ENCODE results near the gene SMC3. TPM values are rescaled to one million over a fixed set of nuclear protein-coding genes. Genes with fewer than 3 reads are reported as not detected.

The SMC3 gene
- total RNA-seq, 3 donors from 2014 or later (not counting 1 experiment from before 2014, with no cell fraction given), result 36.6 to 38.5 (median 37.8) TPM

DNA sequence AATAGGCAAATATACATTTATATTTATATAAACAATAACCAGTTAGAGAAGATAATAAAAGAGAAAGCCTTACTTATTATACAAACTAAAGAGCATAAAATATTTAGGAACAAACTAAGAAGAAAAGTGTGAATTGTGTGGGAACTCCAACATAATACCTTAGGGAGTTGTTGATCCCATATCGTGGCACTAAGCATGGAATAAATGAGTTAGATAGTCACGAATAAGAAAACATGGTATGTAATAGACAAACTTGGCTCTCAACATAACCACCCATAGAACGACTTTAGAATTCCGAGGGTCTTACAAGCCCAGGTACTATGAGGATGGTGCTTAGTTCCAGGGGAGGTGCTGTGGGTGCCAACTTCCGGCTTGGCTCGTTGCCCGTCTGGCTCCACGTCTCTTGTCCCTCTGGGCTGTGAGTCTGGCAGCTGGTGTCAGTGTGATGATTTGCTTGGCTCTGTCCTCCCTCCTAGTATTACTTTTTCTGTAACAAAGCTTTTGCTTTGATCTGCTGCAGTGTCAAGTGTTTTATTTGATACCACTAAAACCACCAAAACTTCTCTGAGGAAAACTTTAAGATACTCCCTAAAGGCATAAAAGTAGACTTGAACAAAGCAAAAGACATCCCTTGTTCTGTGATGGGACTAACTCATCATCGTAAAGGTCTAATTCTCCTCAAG lies 67.2 kb downstream of the SMC3 start:
- Mint-ChIP-seq H3K36me3 (no peaks in the 10 kb centered on the region), H3K27me3 (ENCODE audit: low read depth in 2 of 2) (peaks cover 10 to 28% of the 10 kb centered on the region in 2 donors), H3K9me3 (no peaks in the 10 kb centered on the region), H3K27ac (no peak overlapping the region), H3K4me1 (no peaks in the 10 kb centered on the region), H3K4me3 (no peak overlapping the region)
- Histone ChIP-seq H3K4me1 (ENCODE audit: control insufficient read depth, insufficient read depth, low read length) (no peaks in the 10 kb centered on the region), H3K27ac (ENCODE audit: low read length) (no peak overlapping the region), H3K36me3 (ENCODE audit: control insufficient read depth, insufficient read depth, low read length) (no peaks in the 10 kb centered on the region), H3K4me3 (ENCODE audit: low read length) (no peak overlapping the region), H3K9me3 (ENCODE audit: control insufficient read depth, insufficient read depth, low read length) (no peaks in the 10 kb centered on the region), H3K27me3 (ENCODE audit: control insufficient read depth, insufficient read depth, low read length) (peaks cover 2% of the 10 kb centered on the region)
- 88% methylated on average over 5 of the region's 9 CpGs for WGBS (ENCODE audit: insufficient coverage)
- DNase-seq (no peak), ATAC-seq (no peak)
- TF ChIP-seq, protein P1, sequence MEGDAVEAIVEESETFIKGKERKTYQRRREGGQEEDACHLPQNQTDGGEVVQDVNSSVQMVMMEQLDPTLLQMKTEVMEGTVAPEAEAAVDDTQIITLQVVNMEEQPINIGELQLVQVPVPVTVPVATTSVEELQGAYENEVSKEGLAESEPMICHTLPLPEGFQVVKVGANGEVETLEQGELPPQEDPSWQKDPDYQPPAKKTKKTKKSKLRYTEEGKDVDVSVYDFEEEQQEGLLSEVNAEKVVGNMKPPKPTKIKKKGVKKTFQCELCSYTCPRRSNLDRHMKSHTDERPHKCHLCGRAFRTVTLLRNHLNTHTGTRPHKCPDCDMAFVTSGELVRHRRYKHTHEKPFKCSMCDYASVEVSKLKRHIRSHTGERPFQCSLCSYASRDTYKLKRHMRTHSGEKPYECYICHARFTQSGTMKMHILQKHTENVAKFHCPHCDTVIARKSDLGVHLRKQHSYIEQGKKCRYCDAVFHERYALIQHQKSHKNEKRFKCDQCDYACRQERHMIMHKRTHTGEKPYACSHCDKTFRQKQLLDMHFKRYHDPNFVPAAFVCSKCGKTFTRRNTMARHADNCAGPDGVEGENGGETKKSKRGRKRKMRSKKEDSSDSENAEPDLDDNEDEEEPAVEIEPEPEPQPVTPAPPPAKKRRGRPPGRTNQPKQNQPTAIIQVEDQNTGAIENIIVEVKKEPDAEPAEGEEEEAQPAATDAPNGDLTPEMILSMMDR (IDR thresholded peaks at IDR 0.05), result no peak
- intact Hi-C loops (cut with micrococcal nuclease), result no loop called here

GRCh38 chr10:110636572-110636931 lies 69.1 kb downstream of the SMC3 start:
- WGBS (ENCODE audit: insufficient coverage), result 98% methylated on average over 2 of the region's 2 CpGs
- intact Hi-C loops (cut with micrococcal nuclease), result no loop called here
- Histone ChIP-seq H3K36me3 (ENCODE audit: control insufficient read depth, insufficient read depth, low read length) (no peaks in the 10 kb centered on the region), H3K9me3 (ENCODE audit: control insufficient read depth, insufficient read depth, low read length) (no peaks in the 10 kb centered on the region), H3K27ac (ENCODE audit: low read length) (no peak overlapping the region), H3K4me1 (ENCODE audit: control insufficient read depth, insufficient read depth, low read length) (peaks cover 4% of the 10 kb centered on the region), H3K27me3 (ENCODE audit: control insufficient read depth, insufficient read depth, low read length) (peaks cover 5% of the 10 kb centered on the region), H3K4me3 (ENCODE audit: low read length) (no peak overlapping the region)
- TF ChIP-seq, protein P1 (IDR thresholded peaks at IDR 0.05), result no peak
- no peaks in the 10 kb centered on the region for H3K36me3 Mint-ChIP-seq
- peaks cover 9 to 40% of the 10 kb centered on the region in 2 donors for H3K27me3 Mint-ChIP-seq (ENCODE audit: low read depth in 2 of 2)
- H3K4me3 Mint-ChIP-seq, result no peak overlapping the region
- no peaks in the 10 kb centered on the region for H3K9me3 Mint-ChIP-seq
- H3K27ac Mint-ChIP-seq, result no peak overlapping the region
- no peak for DNase-seq
- H3K4me1 Mint-ChIP-seq, result peaks cover 7 to 10% of the 10 kb centered on the region in 2 donors
- no peak for ATAC-seq

GRCh38 chr10:110636932-110637557 lies 69.5 kb downstream of the SMC3 start:
- TF ChIP-seq, protein P1 (IDR thresholded peaks at IDR 0.05), result no peak
- H3K9me3 ChIP-seq (ENCODE audit: control insufficient read depth, insufficient read depth, low read length), result no peaks in the 10 kb centered on the region
- no peak overlapping the region for H3K4me3 ChIP-seq (ENCODE audit: low read length)
- Mint-ChIP-seq H3K4me3 (no peak overlapping the region), H3K36me3 (no peaks in the 10 kb centered on the region), H3K9me3 (no peaks in the 10 kb centered on the region), H3K4me1 (peaks cover 12% of the 10 kb centered on the region in 2 donors), H3K27me3 (ENCODE audit: low read depth in 2 of 2) (peaks cover 11 to 45% of the 10 kb centered on the region in 2 donors), H3K27ac (no peak overlapping the region)
- no peak for DNase-seq
- H3K27ac ChIP-seq (ENCODE audit: low read length), result no peak overlapping the region
- H3K36me3 ChIP-seq (ENCODE audit: control insufficient read depth, insufficient read depth, low read length), result no peaks in the 10 kb centered on the region
- intact Hi-C loops (cut with micrococcal nuclease), result no loop called here
- peaks cover 10% of the 10 kb centered on the region for H3K27me3 ChIP-seq (ENCODE audit: control insufficient read depth, insufficient read depth, low read length)
- 78% methylated on average over 5 of the region's 6 CpGs for WGBS (ENCODE audit: insufficient coverage)
- peaks cover 4% of the 10 kb centered on the region for H3K4me1 ChIP-seq (ENCODE audit: control insufficient read depth, insufficient read depth, low read length)
- ATAC-seq, result no peak

All from natural killer cell (primary cell).